Smooth muscle cell (in vitro differentiated cells): ENCODE results near the gene PGGT1B. TPM values are rescaled to one million over a fixed set of nuclear protein-coding genes. Genes with fewer than 3 reads are reported as not detected.
A peak's percentile ranks its signal among the peaks of the same experiment; 100 is the strongest.

ENCODE experiments used
- DNase-seq: peaks from one replicate; lab custom pipeline; 2025; ENCODE audit not compliant: unreplicated experiment; lab: John Stamatoyannopoulos, UW
- H2AFZ ChIP-seq: fragments of 200-600 bp; sonication (generic); 2 replicates; pipeline ENCODE4 v1.6.0; 2016; ENCODE audit warnings: antibody characterized with exemption, low read depth, mild to moderate bottlenecking
- H3F3A ChIP-seq: fragments of 200-600 bp; sonication (generic); 2 replicates; pipeline ENCODE4 v1.6.0; 2017; ENCODE audit warnings: antibody characterized with exemption, low read depth
- H3K27ac ChIP-seq: fragments of 200-600 bp; sonication (generic); 2 replicates; pipeline ENCODE4 v1.5.1; 2016; ENCODE audit warnings: low read depth, mild to moderate bottlenecking
- H3K27me3 ChIP-seq: fragments of 200-600 bp; sonication (generic); 2 replicates; pipeline ENCODE4 v1.6.1; 2016; ENCODE audit warnings: low read depth, mild to moderate bottlenecking
- H3K36me3 ChIP-seq: fragments of 200-600 bp; sonication (generic); 2 replicates; pipeline ENCODE4 v1.5.1; 2016; ENCODE audit warnings: low read depth
- H3K4me1 ChIP-seq: fragments of 200-600 bp; sonication (generic); 2 replicates; pipeline ENCODE4 v1.5.1; 2016; ENCODE audit warnings: low read depth
- H3K4me2 ChIP-seq: fragments of 200-600 bp; sonication (generic); 2 replicates; pipeline ENCODE4 v1.6.0; 2016; ENCODE audit warnings: mild to moderate bottlenecking
- H3K4me3 ChIP-seq: fragments of 200-600 bp; sonication (generic); 2 replicates; pipeline ENCODE4 v1.5.1; 2016; ENCODE audit warnings: mild to moderate bottlenecking
- H3K79me2 ChIP-seq: fragments of 200-600 bp; sonication (generic); 2 replicates; pipeline ENCODE4 v1.6.0; 2016; ENCODE audit warnings: low read depth, mild to moderate bottlenecking
- H3K9ac ChIP-seq: fragments of 200-600 bp; sonication (generic); 2 replicates; pipeline ENCODE4 v1.6.0; 2016; ENCODE audit warnings: low read depth
- H3K9me3 ChIP-seq: fragments of 200-600 bp; sonication (generic); replicated peaks from 2 replicates; pipeline ENCODE4 v1.5.1; 2016; ENCODE audit warnings: low read depth
- H4K20me1 ChIP-seq: fragments of 200-600 bp; sonication (generic); 2 replicates; pipeline ENCODE4 v1.6.0; 2016; ENCODE audit warnings: low read depth
- WGBS: methylation state at CpG from one replicate; pipeline ENCODE4 v1.1.7; 2016; ENCODE audit warnings: low lambda C conversion rate; 5-methylcytosine and 5-hydroxymethylcytosine counted together
- polyA plus RNA-seq: library from polyadenylated mRNA; unstranded; fragments of >200 nt; fragmentation: Nextera tagmentation; extraction: Ambion mirVana; gene quantifications from 2 replicates; pipeline ENCODE4 v1.2.1, GENCODE V29; 2016
- total RNA-seq: library from RNA; depleted of rRNA; stranded (reverse); fragments of >200 nt; gene quantifications from 2 replicates; pipeline ENCODE4 v1.2.3, GENCODE V29; 2014
- TF ChIP-seq, protein P1 (sequence below): fragments of 200-600 bp; sonication (generic); IDR thresholded peaks from 2 replicates; pipeline ENCODE4 v1.5.1; 2017; ENCODE audit warnings: borderline replicate concordance, mild to moderate bottlenecking, antibody characterized with exemption; ENCODE audit not compliant: insufficient read depth, poor library complexity, severe bottlenecking

PGGT1B gene
- total and polyA plus RNA-seq, 2 experiments from 2014 or later, result 5.7 to 13.1 TPM

GRCh38 chr5:115170929-115171510 is 91.7 kb downstream of the PGGT1B start:
- H3K36me3 ChIP-seq, result no peaks in the 10 kb centered on the region
- H3K4me2 ChIP-seq, result peak overlapping the region; percentile 94
- peak overlapping the region; percentile 87 for H2AFZ ChIP-seq
- peaks cover 9% of the 10 kb centered on the region for H3K4me1 ChIP-seq
- peaks cover 71% of the 10 kb centered on the region for H3K27me3 ChIP-seq
- H3K79me2 ChIP-seq, result no peaks in the 10 kb centered on the region
- H3K27ac ChIP-seq, result no peak overlapping the region
- H3K4me3 ChIP-seq, result peak overlapping the region; percentile 73
- no peak overlapping the region for H3K9ac ChIP-seq
- no peak for DNase-seq
- no peaks in the 10 kb centered on the region for H3F3A ChIP-seq
- TF ChIP-seq, protein P1, sequence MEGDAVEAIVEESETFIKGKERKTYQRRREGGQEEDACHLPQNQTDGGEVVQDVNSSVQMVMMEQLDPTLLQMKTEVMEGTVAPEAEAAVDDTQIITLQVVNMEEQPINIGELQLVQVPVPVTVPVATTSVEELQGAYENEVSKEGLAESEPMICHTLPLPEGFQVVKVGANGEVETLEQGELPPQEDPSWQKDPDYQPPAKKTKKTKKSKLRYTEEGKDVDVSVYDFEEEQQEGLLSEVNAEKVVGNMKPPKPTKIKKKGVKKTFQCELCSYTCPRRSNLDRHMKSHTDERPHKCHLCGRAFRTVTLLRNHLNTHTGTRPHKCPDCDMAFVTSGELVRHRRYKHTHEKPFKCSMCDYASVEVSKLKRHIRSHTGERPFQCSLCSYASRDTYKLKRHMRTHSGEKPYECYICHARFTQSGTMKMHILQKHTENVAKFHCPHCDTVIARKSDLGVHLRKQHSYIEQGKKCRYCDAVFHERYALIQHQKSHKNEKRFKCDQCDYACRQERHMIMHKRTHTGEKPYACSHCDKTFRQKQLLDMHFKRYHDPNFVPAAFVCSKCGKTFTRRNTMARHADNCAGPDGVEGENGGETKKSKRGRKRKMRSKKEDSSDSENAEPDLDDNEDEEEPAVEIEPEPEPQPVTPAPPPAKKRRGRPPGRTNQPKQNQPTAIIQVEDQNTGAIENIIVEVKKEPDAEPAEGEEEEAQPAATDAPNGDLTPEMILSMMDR, result no peak
- no peaks in the 10 kb centered on the region for H3K9me3 ChIP-seq
- WGBS, result 16% methylated on average over 16 of the region's 16 CpGs
- H4K20me1 ChIP-seq, result no peaks in the 10 kb centered on the region

DNA sequence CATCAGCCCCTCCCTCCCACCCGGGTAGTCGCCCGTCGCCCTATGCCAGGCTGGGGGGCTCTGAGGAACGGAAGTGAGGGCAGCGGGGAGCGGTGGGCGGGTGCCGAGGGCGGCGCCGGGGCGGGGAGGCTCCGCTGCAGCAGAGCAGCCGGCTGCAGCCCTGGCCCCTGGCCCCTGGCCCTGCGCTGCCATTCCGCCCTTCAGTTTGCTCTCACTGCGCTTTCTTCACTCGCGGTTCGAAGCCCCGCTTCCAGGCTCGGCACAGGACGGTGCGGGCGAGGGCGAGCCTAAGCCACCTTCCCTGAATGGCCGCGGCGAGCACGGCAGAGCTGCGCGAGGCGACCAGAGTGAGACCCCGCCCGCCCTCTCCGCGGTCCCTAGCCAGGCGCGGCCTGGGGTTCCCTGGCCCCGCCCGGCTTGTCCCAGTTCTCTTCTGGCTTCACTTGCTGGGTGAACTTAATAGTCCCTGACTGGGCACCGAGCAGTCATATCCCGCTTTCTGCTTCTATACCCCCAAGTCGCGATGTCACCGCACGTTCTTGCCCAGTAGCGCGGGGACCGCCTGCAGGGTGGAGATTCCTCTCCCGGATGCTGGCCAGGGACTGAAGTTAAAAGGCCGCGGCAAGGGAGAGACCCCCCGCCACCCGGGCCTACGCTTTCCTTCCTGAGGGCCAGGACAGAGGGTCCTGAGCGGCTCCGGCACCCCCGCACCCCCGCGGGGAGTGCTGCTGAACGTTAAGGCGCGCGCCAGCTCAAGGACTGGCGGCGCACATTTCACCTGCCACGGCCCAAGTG is 92.3 kb downstream of the PGGT1B start:
- Histone ChIP-seq H3K4me2 (peak overlapping the region; percentile 94), H3K36me3 (no peaks in the 10 kb centered on the region), H2AFZ (peak overlapping the region; percentile 87), H3K9me3 (no peaks in the 10 kb centered on the region), H3K9ac (no peak overlapping the region), H3K27me3 (peaks cover 65% of the 10 kb centered on the region), H3K79me2 (no peaks in the 10 kb centered on the region), H3K4me3 (peak overlapping the region; percentile 73), H3K27ac (no peak overlapping the region), H4K20me1 (no peaks in the 10 kb centered on the region), H3K4me1 (peaks cover 9% of the 10 kb centered on the region), H3F3A (no peaks in the 10 kb centered on the region)
- TF ChIP-seq, protein P1, result no peak
- 2% methylated on average over 39 of the region's 69 CpGs for WGBS
- DNase-seq, result no peak

GRCh38 chr5:115169487-115170133 is 93.1 kb downstream of the PGGT1B start, which contains the start of gene TRIM36:
TRIM36 (minus strand) TSS chr5:115169908; CDS start chr5:115169634, 274 bp downstream.
- Histone ChIP-seq H3K4me1 (peaks cover 9% of the 10 kb centered on the region), H3K9me3 (no peaks in the 10 kb centered on the region), H3K4me3 (peak within 1 kb of the TSS; percentile 73), H3K27me3 (peaks cover 59% of the 10 kb centered on the region), H3K9ac (peak within 1 kb of the TSS; percentile 9), H3K79me2 (no peaks in the 10 kb centered on the region), H3F3A (no peaks in the 10 kb centered on the region), H3K27ac (no peak within 1 kb of the TSS), H4K20me1 (no peaks in the 10 kb centered on the region), H3K4me2 (peak within 1 kb of the TSS; percentile 94), H3K36me3 (no peaks in the 10 kb centered on the region), H2AFZ (peak within 1 kb of the TSS; percentile 87)
- TF ChIP-seq, protein P1, result no peak
- 1% methylated on average over 56 of the region's 68 CpGs for WGBS
- peak; percentile 78 for DNase-seq
